Activated CD8-positive, alpha-beta memory T cell treated with anti-CD3 and anti-CD28 coated beads, Interleukin-2, amount 50 U/mL, for 24 hours (primary cell): Measurements from ENCODE around the gene HMG20A.
"Not testable (repeated sequence)": the region's sequence is repeated elsewhere in the genome, so short reads cannot be mapped to it uniquely, and the experiment has no call there.

Experiments used
- DNase-seq: peaks from one replicate; pipeline ENCODE4 v3.0.0-alpha.2; 2020; ENCODE audit errors: extremely low read depth

The HMG20A gene

GRCh38 chr15:77420610-77421369 is at the start of gene HMG20A:
TSS of gene HMG20A (plus strand) at chr15:77420888. CDS start at chr15:77458408, 37,520 bp downstream.
- peak; percentile 18 for DNase-seq

- no peak for DNase-seq
Measured at GRCh38 chr15:77371850-77372563, 48.7 kb upstream of the HMG20A start.

GRCh38 chr15:77373441-77373840 is 47.2 kb upstream of the HMG20A start:
- DNase-seq: no peak

DNA sequence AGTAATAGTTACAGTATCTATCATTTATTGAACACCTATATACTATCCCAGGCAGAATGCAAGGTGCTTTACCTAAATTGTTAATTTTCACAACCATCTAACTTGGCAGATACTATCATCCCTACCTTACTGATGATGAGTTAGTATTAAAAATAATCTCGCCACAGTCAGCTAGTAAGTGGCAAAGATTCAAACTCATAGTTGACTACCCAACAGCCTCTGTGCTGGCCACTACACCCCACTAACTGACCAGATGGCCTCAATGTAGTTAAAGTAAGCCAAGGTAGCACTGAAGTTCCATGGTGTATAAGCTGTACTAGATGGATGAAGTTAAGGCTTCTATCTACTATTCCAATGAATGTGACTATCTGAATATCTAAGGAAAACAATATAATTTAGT is 45.6 kb upstream of the HMG20A start:
- DNase-seq: no peak

DNA sequence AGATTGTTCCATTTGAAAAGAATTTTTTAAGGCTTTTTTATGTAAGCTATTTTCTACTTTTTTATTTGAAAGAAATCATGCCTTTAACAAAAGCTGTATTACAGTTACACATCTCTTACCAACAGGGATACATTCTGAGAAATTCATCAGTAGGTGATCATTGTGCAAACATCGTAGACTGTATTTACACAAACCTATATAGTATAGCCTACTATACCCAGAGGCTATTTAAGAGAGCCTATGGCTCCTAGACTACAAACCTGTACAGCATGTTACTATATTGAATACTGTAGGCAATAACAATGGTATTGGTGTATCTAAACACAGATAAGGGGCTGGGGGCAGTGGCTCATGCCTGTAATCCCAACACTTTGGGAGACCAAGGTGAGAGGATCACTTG is 43.9 kb upstream of the HMG20A start:
- DNase-seq: no peak

GRCh38 chr15:77380033-77380432 is 40.7 kb upstream of the HMG20A start:
- no peak for DNase-seq

GRCh38 chr15:77384086-77384485 is 36.6 kb upstream of the HMG20A start:
- DNase-seq: no peak

DNA sequence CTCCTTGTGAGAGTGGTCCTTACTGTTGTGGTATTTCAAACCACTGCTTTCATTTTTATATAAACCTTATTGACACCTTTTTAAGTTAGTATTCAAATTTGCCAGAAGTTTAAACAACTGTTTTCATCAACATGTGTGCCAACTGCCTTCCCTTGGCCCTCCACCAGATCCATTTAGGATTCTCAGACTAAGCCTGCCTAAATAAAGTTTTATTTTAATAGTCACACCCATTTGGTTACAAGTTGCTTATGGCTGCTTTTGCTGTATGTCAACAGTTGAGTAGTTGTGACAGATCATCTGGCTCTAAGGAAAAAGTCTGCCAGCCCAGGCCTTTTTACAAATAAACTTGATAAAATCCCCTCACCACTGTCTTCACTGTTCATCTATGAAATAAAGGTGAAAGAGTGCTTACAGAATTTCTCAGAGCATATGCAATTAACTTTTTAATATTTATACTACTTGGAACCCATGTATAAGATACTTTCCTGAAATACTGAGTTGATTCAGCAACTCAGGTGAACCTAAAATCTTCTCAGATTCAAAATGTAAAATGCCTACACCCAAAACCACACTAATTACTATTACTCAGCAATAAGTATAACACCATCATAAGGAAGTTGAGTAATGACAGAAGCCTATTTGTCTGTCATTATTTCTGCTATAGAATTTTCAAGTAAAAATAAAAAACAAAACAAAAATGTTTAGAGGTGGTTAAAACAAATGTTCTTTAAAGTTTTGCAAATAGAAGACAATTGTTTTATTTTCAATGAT is 35.9 kb upstream of the HMG20A start:
- no peak for DNase-seq

GRCh38 chr15:77386626-77387025 is 34.1 kb upstream of the HMG20A start:
- DNase-seq: no peak

DNA sequence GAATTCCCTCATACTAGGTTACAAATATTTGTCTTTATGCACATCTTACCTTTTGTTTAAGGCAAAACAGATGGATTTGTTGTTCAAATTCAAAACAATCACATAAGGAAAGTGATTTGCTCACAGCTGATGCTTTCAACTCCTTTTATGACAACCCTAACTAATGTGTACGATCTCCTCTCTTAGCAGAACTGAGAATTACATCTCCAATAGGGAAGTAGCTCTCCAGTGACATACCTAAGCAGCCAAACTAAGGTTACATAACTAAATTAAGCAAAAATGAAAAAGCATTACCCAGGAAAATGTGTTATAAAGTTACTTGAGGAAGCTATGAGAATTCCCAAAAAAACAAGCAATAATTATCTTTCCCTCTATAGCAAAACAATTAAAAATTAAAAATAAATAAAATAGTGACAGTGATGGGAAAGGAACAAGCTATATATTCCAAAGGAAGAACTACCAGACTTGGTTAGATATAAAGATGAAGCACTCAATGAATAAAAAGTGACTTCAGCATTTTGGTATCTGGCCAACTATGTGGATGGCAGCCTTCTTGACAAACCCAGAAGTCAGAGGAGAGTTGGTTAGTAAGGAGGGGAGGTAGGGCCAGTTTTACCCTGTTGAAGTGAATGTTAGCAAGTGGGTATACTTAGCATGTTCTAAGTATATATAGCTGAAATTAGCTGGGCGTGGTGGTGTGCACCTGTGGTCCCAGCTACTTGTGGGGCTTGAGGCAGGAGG is 33.2 kb upstream of the HMG20A start:
- no peak for DNase-seq

DNA sequence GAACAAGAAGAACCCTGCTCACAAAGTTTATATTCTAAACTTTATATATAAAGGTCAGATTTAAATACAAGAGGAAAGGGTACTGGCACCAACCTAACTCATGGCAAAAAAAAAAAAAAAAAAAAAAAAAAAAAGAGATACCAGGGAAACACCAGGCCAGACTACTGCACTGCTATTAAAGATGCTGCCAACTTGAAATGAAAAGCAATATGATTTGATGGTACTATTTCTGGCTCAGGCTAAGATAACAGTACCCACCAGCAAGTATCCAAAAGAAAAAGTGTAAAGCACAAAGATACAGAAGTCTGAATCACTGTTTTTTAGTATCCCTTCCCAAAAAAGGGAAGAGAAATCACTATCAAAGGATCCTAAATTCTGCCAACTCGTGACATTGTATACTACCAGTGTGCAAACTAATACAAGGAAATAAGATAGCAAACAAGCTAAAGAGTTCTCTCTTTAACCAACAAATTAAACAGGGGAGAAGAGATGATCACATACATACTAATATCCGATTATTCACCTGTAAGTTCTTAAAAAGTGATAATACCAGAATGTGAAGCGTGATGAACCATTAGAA is 29.2 kb upstream of the HMG20A start:
- no peak for DNase-seq

GRCh38 chr15:77392762-77393470 is 27.8 kb upstream of the HMG20A start:
- no peak for DNase-seq

GRCh38 chr15:77393471-77393840 is 27.2 kb upstream of the HMG20A start:
- DNase-seq: no peak

DNA sequence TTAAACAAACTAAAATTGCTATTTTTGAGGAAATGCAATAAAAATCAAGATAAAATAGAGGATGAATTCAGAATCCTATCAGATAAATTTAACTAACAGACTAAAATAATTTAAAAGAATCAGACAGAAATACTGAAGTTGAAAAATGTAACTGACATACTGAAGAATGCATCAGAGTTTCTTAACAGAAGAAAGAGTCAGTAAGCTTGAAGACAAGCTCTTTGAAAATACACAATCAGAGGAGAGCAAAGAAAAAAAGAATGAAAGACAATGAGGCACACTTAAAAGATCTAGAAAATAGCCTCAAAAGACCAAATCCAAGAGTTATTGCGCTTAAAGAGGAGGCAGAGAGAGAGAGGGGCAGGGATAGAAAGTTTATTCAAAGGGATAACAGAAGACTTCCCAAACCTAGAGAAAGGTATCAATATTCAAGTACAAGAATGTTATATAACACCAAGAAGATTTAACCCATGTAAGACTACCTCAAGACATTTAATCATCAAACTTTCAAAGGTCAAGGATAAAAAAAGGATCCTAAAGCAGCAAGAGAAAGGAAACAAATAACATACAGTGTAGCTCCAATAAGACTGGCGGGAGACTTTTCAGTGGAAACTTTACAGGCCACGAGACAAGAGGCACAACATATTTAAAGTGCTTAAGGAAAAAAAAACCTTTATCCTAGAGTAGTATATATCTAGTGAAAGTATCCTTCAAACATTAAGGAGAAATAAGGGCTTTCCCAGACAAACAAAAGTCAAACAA is 25.5 kb upstream of the HMG20A start:
- DNase-seq: no peak

GRCh38 chr15:77396692-77397091 is 24.0 kb upstream of the HMG20A start:
- no peak for DNase-seq

DNA sequence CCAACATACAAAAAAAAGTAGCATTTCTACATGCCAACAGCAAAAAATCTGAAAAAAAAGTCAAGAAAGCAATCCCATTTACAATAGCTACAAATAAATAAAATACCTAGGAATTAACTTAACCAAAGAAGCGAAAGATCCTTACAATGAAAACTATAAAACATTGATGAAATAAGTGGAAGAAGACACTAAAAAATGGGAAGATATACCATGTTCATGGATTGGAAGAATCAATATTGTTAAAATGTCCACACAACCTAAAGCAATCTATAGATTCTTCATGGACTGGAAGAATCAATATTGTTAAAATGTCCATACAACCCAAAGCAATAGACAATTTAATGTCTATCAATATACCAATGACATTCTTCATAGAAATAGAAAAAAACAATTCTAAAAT is 21.8 kb upstream of the HMG20A start:
- no peak for DNase-seq

DNA sequence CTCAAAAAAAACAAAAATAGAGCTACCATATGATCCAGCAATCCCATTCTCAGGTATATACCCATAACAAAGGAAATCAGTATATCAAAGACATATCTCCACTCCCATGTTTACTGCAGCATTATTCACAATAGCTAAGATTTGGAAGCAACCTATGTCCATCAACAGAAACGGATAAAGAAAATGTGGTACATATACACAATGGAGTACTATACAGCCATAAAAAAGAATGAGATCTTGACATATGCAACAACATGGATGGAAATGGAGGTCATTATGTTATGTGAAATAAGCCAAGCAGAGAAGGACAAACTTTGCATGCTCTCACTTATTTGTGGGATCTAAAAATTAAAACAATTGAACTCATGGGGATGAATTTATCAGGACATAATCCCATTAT is 20.4 kb upstream of the HMG20A start:
- DNase-seq: no peak

- DNase-seq: no peak
Measured at GRCh38 chr15:77402740-77403379, 17.8 kb upstream of the HMG20A start.

DNA sequence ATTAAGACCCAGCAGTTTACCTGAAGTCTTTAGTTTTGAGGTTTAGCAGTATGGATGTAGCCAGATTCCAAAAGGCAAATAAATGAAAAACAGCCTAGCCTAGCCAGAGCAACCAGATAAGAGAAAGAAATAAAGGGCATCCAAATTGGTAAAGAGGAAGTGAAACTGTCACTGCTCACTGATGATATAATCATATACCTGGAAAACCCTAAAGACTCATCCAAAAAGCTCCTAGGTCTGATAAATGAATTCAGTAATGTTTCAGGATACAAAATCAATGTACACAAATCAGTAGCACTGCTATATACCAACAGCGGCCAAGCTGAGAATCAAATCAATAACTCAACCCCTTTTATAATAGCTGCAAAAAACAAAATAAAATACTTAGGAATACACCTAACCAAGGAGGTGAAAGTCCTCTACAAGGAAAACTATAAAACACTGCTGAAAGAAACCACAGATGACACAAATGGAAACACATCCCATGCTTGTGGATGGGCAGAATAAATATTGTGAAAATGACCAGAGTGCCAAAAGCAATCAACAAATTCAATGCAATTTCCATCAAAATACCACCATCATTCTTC is 14.4 kb upstream of the HMG20A start:
- not testable (repeated sequence) for DNase-seq
